CD4-positive, alpha-beta T cell treated with Interleukin-17A for 4 hours (primary cell): ENCODE data around the gene ZNF668.

Experiments
- DNase-seq: peaks from one replicate; pipeline ENCODE4 v3.0.0-alpha.2; 2020; ENCODE audit warnings: mixed read lengths

Gene ZNF668

GRCh38 chr16:31073970-31074813 lies at the start of gene ZNF668, which contains the start of gene ZNF646:
Gene ZNF668, minus strand, starts transcription at chr16:31074240. Its CDS starts 9,781 bp downstream, at chr16:31064459.
Gene ZNF646, plus strand, starts transcription at chr16:31074422. Its CDS starts 1,903 bp downstream, at chr16:31076325.
- DNase-seq: peak; percentile 98

GRCh38 chr16:31120129-31120528 lies 46.1 kb upstream of the ZNF668 start:
- no peak for DNase-seq

GRCh38 chr16:31118223-31119155 lies 44.4 kb upstream of the ZNF668 start:
- DNase-seq: no peak

- DNase-seq: peak; percentile 99
Observed at GRCh38 chr16:31117384-31118222, 43.6 kb upstream of the ZNF668 start, which contains the start of gene KAT8. Gene KAT8, plus strand, starts transcription at chr16:31117664. Its CDS starts 18 bp downstream, at chr16:31117682.

GRCh38 chr16:31114468-31114867 lies 40.4 kb upstream of the ZNF668 start:
- no peak for DNase-seq

GRCh38 chr16:31113121-31114120 lies 39.4 kb upstream of the ZNF668 start:
- DNase-seq: no peak

GRCh38 chr16:31112711-31113110 lies 38.7 kb upstream of the ZNF668 start:
- no peak for DNase-seq

- no peak for DNase-seq
Observed at GRCh38 chr16:31111881-31112466, 37.9 kb upstream of the ZNF668 start.

GRCh38 chr16:31110106-31111034 lies 36.3 kb upstream of the ZNF668 start:
- no peak for DNase-seq

- no peak for DNase-seq
Observed at GRCh38 chr16:31109622-31110021, 35.6 kb upstream of the ZNF668 start.

GRCh38 chr16:31108794-31109558 lies 34.9 kb upstream of the ZNF668 start:
- no peak for DNase-seq

- peak; percentile 76 for DNase-seq
Observed at GRCh38 chr16:31108035-31108793, 34.2 kb upstream of the ZNF668 start, which contains the start of gene BCKDK. Gene BCKDK, plus strand, starts transcription at chr16:31108386. Its CDS starts 838 bp downstream, at chr16:31109224.

- no peak for DNase-seq
Observed at GRCh38 chr16:31107465-31107867, 33.4 kb upstream of the ZNF668 start.

- no peak for DNase-seq
Observed at GRCh38 chr16:31106509-31107464, 32.7 kb upstream of the ZNF668 start.

GRCh38 chr16:31105677-31106213 lies 31.7 kb upstream of the ZNF668 start:
- DNase-seq: peak; percentile 83
